ENCODE results near the gene ABCC11.
"Not testable (repeated sequence)": the region's sequence is repeated elsewhere in the genome, so short reads cannot be mapped to it uniquely, and the experiment has no call there.

Gene ABCC11

GRCh38 chr16:48244080-48244862 lies 3.1 kb downstream of the ABCC11 start, which contains the start of gene LONP2:
Gene LONP2 (plus strand): TSS chr16:48244300. CDS start chr16:48244389, 89 bp downstream.
- ChIA-PET CTCF (interaction anchor here (1.0 kb wide), 1 partner anchor 13 kb away, joined by 3 read pairs; no protein-coding TSS in a partner anchor), POLR2A (interaction anchor here (0.7 kb wide), 1 partner anchor 386 kb away, joined by 3 read pairs; no protein-coding TSS in a partner anchor)
- DNase-seq (ENCODE audit: extremely low spot score), result peak; percentile 91

GRCh38 chr16:48240147-48240546 lies 7.2 kb downstream of the ABCC11 start:
- DNase-seq (ENCODE audit: extremely low spot score); POLR2A ChIA-PET; CTCF ChIA-PET: not testable (repeated sequence)

More at GRCh38 chr16:48244080-48244862, 3.1 kb downstream of the ABCC11 start, which contains the start of gene LONP2:
- TF ChIP-seq CTCF (IDR thresholded peaks at IDR 0.05; ENCODE audit: control extremely low read depth, extremely low read depth, low read depth, missing control alignments), result no peak

- TF ChIP-seq CTCF (IDR thresholded peaks at IDR 0.05; ENCODE audit: control extremely low read depth, extremely low read depth, low read depth, missing control alignments), result no peak
- CTCF ChIA-PET, result interaction anchor here (1.7 to 6.1 kb wide), 5 partner anchors 10 to 1198 kb away, joined by 3 to 43 read pairs (median 8); partner anchors contain the start of gene ABCC11
- POLR2A ChIA-PET, result no interaction called here
- no peak for DNase-seq (ENCODE audit: extremely low spot score)
Measured at GRCh38 chr16:48236286-48236685, 11.1 kb downstream of the ABCC11 start.

GRCh38 chr16:48235556-48236136 lies 11.7 kb downstream of the ABCC11 start:
- ChIA-PET CTCF (interaction anchor here (1.1 to 6.1 kb wide), 6 partner anchors 11 to 1198 kb away, joined by 3 to 43 read pairs (median 6); partner anchors contain the start of gene ABCC11), POLR2A (no interaction called here)
- no peak for DNase-seq (ENCODE audit: extremely low spot score)
- no peak for TF ChIP-seq CTCF (IDR thresholded peaks at IDR 0.05; ENCODE audit: control extremely low read depth, extremely low read depth, low read depth, missing control alignments)

- ChIA-PET POLR2A (no interaction called here), CTCF (interaction anchor here (1.1 to 6.1 kb wide), 6 partner anchors 11 to 1197 kb away, joined by 3 to 73 read pairs (median 6); partner anchors contain the start of gene ABCC11)
- TF ChIP-seq CTCF (IDR thresholded peaks at IDR 0.05; ENCODE audit: control extremely low read depth, extremely low read depth, low read depth, missing control alignments), result no peak
- no peak for DNase-seq (ENCODE audit: extremely low spot score)
Measured at GRCh38 chr16:48235058-48235555, 12.2 kb downstream of the ABCC11 start.

- ChIA-PET CTCF (interaction anchor here (1.1 to 6.1 kb wide), 4 partner anchors 110 to 1197 kb away, joined by 3 to 73 read pairs (median 23); no protein-coding TSS in a partner anchor), POLR2A (no interaction called here)
- TF ChIP-seq CTCF (IDR thresholded peaks at IDR 0.05; ENCODE audit: control extremely low read depth, extremely low read depth, low read depth, missing control alignments), result no peak
- no peak for DNase-seq (ENCODE audit: extremely low spot score)
Measured at GRCh38 chr16:48234630-48235029, 12.7 kb downstream of the ABCC11 start.
